Stimulated activated CD4-positive, alpha-beta T cell treated with anti-CD3 and anti-CD28 coated beads, Interleukin-1b, Interleukin-23, amount 100 ng/mL, for 48 hours (primary cell): ENCODE results near the gene PRPF40A.

Experiments
- DNase-seq: peaks from one replicate; pipeline ENCODE4 v3.0.0-alpha.2; 2020

PRPF40A gene

GRCh38 chr2:152613235-152613634 lies 104.0 kb downstream of the PRPF40A start:
- DNase-seq = no peak

DNA sequence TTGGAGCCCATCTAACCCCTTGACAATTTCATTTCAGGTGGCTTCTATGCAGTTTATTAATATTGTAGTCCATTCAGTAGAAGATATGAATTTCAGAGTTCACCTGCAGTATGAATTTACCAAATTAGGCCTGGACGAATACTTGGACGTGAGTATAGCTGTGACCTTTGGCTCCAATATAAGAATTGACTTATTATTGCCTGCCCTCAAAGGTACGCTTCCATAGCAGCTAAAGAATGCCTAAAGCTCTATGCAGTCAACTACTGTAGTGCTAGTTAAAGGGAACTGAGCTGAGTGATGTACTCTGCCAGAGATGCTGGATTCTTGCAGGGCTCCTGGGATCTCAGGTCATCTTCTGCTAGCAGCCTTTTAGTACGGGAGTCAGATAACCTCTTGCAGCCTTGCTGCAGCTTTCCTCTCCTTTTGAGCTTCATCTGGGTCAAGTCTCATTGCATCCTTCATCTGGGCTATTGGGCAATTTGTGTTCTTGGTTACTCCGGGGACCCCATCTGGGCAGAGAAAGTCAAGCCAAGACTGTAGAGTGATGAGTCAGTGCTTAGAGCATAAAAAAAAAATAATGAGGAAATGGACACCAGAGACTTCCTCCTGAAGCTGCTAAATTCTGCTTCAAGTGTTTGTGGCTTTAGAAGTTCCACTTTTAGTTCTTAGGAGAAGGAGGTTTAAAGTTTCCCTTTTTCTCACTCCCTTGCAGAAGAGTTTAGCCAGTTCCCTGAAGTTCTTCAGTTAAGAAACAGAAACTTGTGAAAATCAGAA lies 105.6 kb downstream of the PRPF40A start:
- DNase-seq = no peak

DNA sequence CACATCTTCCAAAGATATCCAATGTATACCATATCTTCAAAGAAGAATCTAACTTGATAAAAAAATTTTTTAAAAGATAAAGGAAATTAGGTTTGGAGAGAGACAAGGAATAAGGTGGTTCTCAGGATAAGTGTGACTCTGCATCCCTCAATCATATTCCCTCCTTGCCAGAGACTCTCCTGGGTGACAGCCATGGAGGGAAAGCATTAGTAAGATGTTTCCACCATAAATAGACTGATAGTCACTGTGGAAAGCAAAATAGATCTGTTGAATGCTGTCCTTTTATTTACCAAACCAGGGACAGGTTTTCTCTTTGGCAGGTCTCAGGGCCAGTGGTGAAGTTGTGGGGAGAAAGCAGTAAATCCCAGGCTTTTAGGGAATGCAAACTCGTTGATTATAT lies 107.6 kb downstream of the PRPF40A start:
- no peak for DNase-seq

DNA sequence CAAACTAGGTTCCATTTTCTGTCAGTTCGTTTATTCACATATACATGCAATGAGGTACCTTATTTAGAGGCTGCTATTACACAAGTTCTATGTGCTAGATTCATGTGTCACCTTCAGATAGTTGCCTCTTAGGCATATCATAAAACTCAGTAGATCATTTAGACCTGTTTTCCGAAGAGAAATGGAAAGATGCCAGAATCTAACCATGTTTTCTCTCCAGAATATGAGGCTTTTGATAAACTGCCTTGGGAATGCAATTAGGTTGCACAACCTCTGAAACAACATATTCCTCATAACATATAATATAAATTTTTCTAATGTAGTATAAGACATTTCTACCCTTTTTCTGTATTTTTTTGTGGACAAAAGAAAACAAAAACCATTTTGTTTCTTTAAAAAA lies 108.1 kb downstream of the PRPF40A start:
- DNase-seq = no peak

DNA sequence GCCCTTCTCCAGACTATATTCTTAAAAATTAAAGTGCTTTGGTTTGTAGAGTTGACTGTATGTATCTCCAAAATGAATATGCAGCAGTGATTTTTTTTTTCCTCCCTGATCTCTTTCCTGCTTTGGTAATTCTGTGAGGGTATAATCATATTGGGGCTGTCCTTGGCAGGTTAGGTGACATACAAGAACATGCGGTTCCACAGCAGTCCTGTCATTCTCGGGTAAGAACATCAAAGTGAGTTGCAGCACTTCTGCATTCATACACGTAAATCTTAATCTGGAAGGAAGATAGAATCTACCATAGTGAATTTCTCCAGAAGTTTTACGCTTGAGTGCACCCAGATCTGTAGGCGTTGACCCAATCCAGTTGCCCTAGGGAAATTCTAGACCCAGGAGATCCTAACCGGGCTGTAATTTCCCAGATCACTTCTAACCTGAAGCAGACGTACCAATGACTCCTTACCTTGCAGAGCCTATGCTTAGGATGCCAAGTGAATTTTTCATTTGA lies 109.4 kb downstream of the PRPF40A start:
- no peak for DNase-seq

GRCh38 chr2:152606941-152607340 lies 110.3 kb downstream of the PRPF40A start:
- DNase-seq = no peak

- no peak for DNase-seq
Observed at GRCh38 chr2:152606081-152606480, 111.2 kb downstream of the PRPF40A start.

- DNase-seq = no peak
Observed at GRCh38 chr2:152603166-152603565, 114.1 kb downstream of the PRPF40A start.

DNA sequence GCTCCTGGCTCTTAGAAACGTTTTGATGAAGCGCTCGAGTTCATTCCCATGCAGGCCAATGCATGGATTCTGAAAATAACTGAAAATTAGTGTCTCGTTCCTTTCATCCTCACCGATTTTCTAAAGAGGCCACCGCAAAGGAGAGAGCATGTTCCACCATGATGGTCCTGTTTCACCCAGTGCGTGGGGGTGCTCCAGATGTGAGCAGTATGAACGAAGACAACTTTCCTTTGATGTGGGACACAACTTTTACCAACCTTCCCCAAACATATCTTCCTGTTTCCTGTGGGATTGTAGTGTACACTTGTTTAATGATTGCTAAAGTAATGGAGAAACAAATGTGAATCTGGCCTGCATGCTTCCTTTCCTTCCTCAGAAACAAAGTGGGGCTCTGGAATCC lies 114.5 kb downstream of the PRPF40A start:
- DNase-seq = no peak
